K562 (cell line): ENCODE measurements around the gene PRDM11. TPM values are rescaled to one million over a fixed set of nuclear protein-coding genes. Genes with fewer than 3 reads are reported as not detected.

Experiments used
- ATAC-seq: fragments of 200-7000 bp; cut with Tn5 transposase; 3 replicates; pipeline ENCODE4 v1.9.1; 2020; ENCODE audit warnings: moderate library complexity
- BruUV-seq: library from RNA; stranded (reverse); fragments of 400-500 nt; replicated peaks from 2 replicates; lab custom pipeline; 2021; lab: Mats Ljungman, UMichigan
- CTCF ChIA-PET: fragments of 300-600 bp; formaldehyde crosslinking; extraction: SDS; loops from one replicate; lab custom pipeline; 2021; ENCODE audit warnings: low intra/inter-chr PET ratio; lab: Yijun Ruan, JAX
- POLR2A ChIA-PET: fragments of 300-600, 350-650 bp; sonication (Branson Sonifier 250); formaldehyde crosslinking; extraction: SDS; loops from one replicate; lab custom pipeline; 2021; ENCODE audit warnings: antibody characterized with exemption, inconsistent platforms; lab: Yijun Ruan, JAX
- DNase-seq, 4 experiments: peaks; one replicate each; pipeline versions ENCODE4 v3.0.0 to v3.0.0-alpha.2; 2011 to 2018; ENCODE audit warnings: low spot score in 3 of 4, mixed read lengths in 3 of 4; ENCODE audit errors: extremely low read depth in 1 of 4
- FAIRE-seq: peaks from 2 replicates; lab custom pipeline; 2011; peaks lifted over from hg19 to GRCh38; lab: Jason Lieb, UNC
- H2AFZ ChIP-seq: 2 replicates; pipeline ENCODE4 v1.6.0; 2011; ENCODE audit warnings: low read depth, low read length, control low read depth, inconsistent platforms
- H3K27ac ChIP-seq: fragments of 200-600 bp; 3 replicates; pipeline ENCODE4 v1.8.0; 2011; ENCODE audit warnings: low read depth, mild to moderate bottlenecking, control low read depth, inconsistent platforms, low read length, moderate library complexity, mixed read lengths; ENCODE audit errors: extremely low read depth
- H3K27me3 ChIP-seq, 2 experiments: fragments of 300-600 bp in 1 of 2; 2 replicates in 1 of 2; 3 replicates in 1 of 2; pipeline versions ENCODE4 v1.6.0 to v1.8.0; 2011; ENCODE audit warnings: inconsistent platforms in 2 of 2, low read length in 2 of 2, mild to moderate bottlenecking in 1 of 2, mixed read lengths in 1 of 2, moderate library complexity in 1 of 2; ENCODE audit not compliant: control insufficient read depth in 2 of 2, insufficient read depth in 2 of 2
- H3K36me3 ChIP-seq: fragments of 300-600 bp; 3 replicates; pipeline ENCODE4 v1.8.0; 2011; ENCODE audit warnings: mild to moderate bottlenecking, low read length, inconsistent platforms; ENCODE audit not compliant: control insufficient read depth, insufficient read depth
- H3K4me1 ChIP-seq, 2 experiments: fragments of 200-600 bp in 1 of 2; replicated peaks in 1 of 2; 2 replicates in 1 of 2; 3 replicates in 1 of 2; pipeline versions ENCODE4 v1.5.1 to v1.8.0; 2011; ENCODE audit warnings: inconsistent platforms in 2 of 2, low read length in 2 of 2, mild to moderate bottlenecking in 1 of 2, mixed read lengths in 1 of 2, moderate library complexity in 1 of 2; ENCODE audit not compliant: control insufficient read depth in 2 of 2, insufficient read depth in 2 of 2
- H3K4me2 ChIP-seq: 2 replicates; pipeline ENCODE4 v1.6.1; 2011; ENCODE audit warnings: low read length, control low read depth, inconsistent platforms, mixed read lengths; ENCODE audit not compliant: insufficient read depth
- H3K4me3 ChIP-seq: fragments of 200-600 bp; sonication (generic), shearing (Covaris generic); 2 replicates; pipeline ENCODE4 v1.5.1; 2016; ENCODE audit warnings: control low read depth, inconsistent platforms
- H3K79me2 ChIP-seq: fragments of 200-600 bp; 3 replicates; pipeline ENCODE4 v1.8.0; 2011; ENCODE audit warnings: low read length, inconsistent platforms; ENCODE audit not compliant: control insufficient read depth, insufficient read depth
- H3K9ac ChIP-seq, 2 experiments: 2 replicates each; pipeline versions ENCODE4 v1.6.0 to v1.6.1; 2011; ENCODE audit warnings: low read depth in 2 of 2, low read length in 2 of 2, control low read depth in 1 of 2, inconsistent platforms in 1 of 2, mild to moderate bottlenecking in 1 of 2, mixed read lengths in 1 of 2; ENCODE audit not compliant: insufficient read depth in 1 of 2
- H3K9me1 ChIP-seq: one replicate; pipeline ENCODE4 v1.6.0; 2011; ENCODE audit warnings: inconsistent platforms, mild to moderate bottlenecking, low read length, moderate library complexity; ENCODE audit not compliant: control insufficient read depth, insufficient read depth
- H3K9me3 ChIP-seq: replicated peaks from 2 replicates; pipeline ENCODE4 v1.5.1; 2011; ENCODE audit warnings: low read depth, low read length, inconsistent platforms; ENCODE audit not compliant: control insufficient read depth, insufficient read depth
- H4K20me1 ChIP-seq: replicated peaks from 2 replicates; pipeline ENCODE4 v1.6.1; 2011; ENCODE audit warnings: low read length, inconsistent platforms, mixed read lengths; ENCODE audit not compliant: control insufficient read depth, insufficient read depth
- IRF2 ChIP-seq: sonication (generic); formaldehyde crosslinking; IDR thresholded peaks from 2 replicates; pipeline ENCODE4 v1.8.1; 2022; ENCODE audit warnings: mild to moderate bottlenecking, missing genetic modification reagents
- MAFG ChIP-seq: fragments of 450-650 bp; conservative IDR thresholded peaks from 2 replicates; pipeline ENCODE4 v1.6.1; 2016; ENCODE audit warnings: missing genetic modification characterization, missing compliant biosample characterization
- MCM2 ChIP-seq: fragments of 450-650 bp; IDR thresholded peaks from 2 replicates; pipeline ENCODE4 v1.6.1; 2017; ENCODE audit warnings: low read depth, mild to moderate bottlenecking
- MEF2A ChIP-seq: IDR thresholded peaks from 2 replicates; pipeline ENCODE4 v1.6.1; 2011; ENCODE audit warnings: low read depth, mild to moderate bottlenecking, low read length, moderate library complexity; ENCODE audit not compliant: control insufficient read depth
- MYNN ChIP-seq, 2 experiments: sonication (generic); formaldehyde crosslinking in 1 of 2; IDR thresholded peaks; 2 replicates each; pipeline versions ENCODE4 v1.5.0 to v1.6.1; 2016 to 2020; ENCODE audit warnings: antibody characterized with exemption in 1 of 2, missing genetic modification reagents in 1 of 2
- NFATC3 ChIP-seq: fragments of 450-650 bp; IDR thresholded peaks from 2 replicates; pipeline ENCODE4 v1.6.1; 2017; ENCODE audit warnings: mild to moderate bottlenecking
- NR2C2 ChIP-seq, 2 experiments: fragments of 200-800 bp in 1 of 2; sonication (Bioruptor generic) in 1 of 2; sonication (generic) in 1 of 2; formaldehyde crosslinking in 1 of 2; IDR thresholded peaks; 2 replicates each; pipeline versions ENCODE4 v1.6.1 to v1.8.0; 2016 to 2022; ENCODE audit warnings: mild to moderate bottlenecking in 1 of 2, missing compliant biosample characterization in 1 of 2, missing genetic modification characterization in 1 of 2, missing genetic modification reagents in 1 of 2
- PCBP1 ChIP-seq: fragments of 200-400 bp; formaldehyde crosslinking; IDR thresholded peaks from 2 replicates; pipeline ENCODE4 v1.6.1; 2018; ENCODE audit warnings: mild to moderate bottlenecking, low read depth, low read length; ENCODE audit not compliant: poor library complexity, severe bottlenecking
- POLR3A ChIP-seq: IDR thresholded peaks from 2 replicates; pipeline ENCODE4 v1.6.1; 2011; ENCODE audit warnings: borderline replicate concordance, mild to moderate bottlenecking, moderate library complexity; ENCODE audit not compliant: insufficient read length, insufficient read depth; ENCODE audit errors: extremely low read depth
- PTRF ChIP-seq: fragments of 450-650 bp; IDR thresholded peaks from 2 replicates; pipeline ENCODE4 v1.6.1; 2016; ENCODE audit warnings: mild to moderate bottlenecking, missing genetic modification characterization, missing compliant biosample characterization
- RFX1 ChIP-seq: fragments of 450-650 bp; IDR thresholded peaks from 2 replicates; pipeline ENCODE4 v1.6.1; 2016; ENCODE audit warnings: mild to moderate bottlenecking, moderate library complexity
- U2AF2 ChIP-seq: fragments of 200-400 bp; formaldehyde crosslinking; optimal IDR thresholded peaks from 2 replicates; pipeline ENCODE3; 2017; ENCODE audit warnings: low read depth, mild to moderate bottlenecking, low read length
- ZNF143 ChIP-seq: sonication (generic); formaldehyde crosslinking; IDR thresholded peaks from 2 replicates; pipeline ENCODE4 v1.9.0; 2022; ENCODE audit warnings: mild to moderate bottlenecking, missing genetic modification reagents
- ZNF551 ChIP-seq: fragments of 250-450 bp; sonication (Bioruptor Pico); IDR thresholded peaks from 2 replicates; pipeline ENCODE4 v1.5.0; 2021; ENCODE audit warnings: mild to moderate bottlenecking, moderate library complexity
- ZNF586 ChIP-seq: fragments of 450-650 bp; formaldehyde crosslinking; conservative IDR thresholded peaks from 2 replicates; pipeline ENCODE4 v1.4.0; 2020; ENCODE audit warnings: mild to moderate bottlenecking, moderate library complexity
- WGBS: fragments of 100-300 bp; shearing (Covaris generic); methylation state at CpG from one replicate; pipeline ENCODE4 v1.1.6; 2016; ENCODE audit warnings: low coverage, mixed read lengths; ENCODE audit not compliant: insufficient coverage; ENCODE audit errors: missing lambda C conversion rate; 5-methylcytosine and 5-hydroxymethylcytosine counted together
- in situ Hi-C: fragments of 300-500 bp; cut with MboI; formaldehyde crosslinking; loops from 4 replicates; pipeline ENCODE4 v1.15.0; 2018; ENCODE audit warnings: inconsistent platforms, mixed read lengths
- intact Hi-C: fragments of 100-400 bp; cut with micrococcal nuclease; formaldehyde crosslinking; loops from 2 replicates; pipeline ENCODE4 v1.14.2; 2022
- polyA plus RNA-seq, 8 experiments: library from polyadenylated mRNA; depleted of rRNA in 4 of 8; stranded (reverse) in 5 of 8; unstranded in 3 of 8; fragments of >200 nt; fragmentation: Nextera tagmentation in 2 of 8; fragmentation: Illumina TruSeq in 1 of 8; extraction: Ambion mirVana in 2 of 8; extraction: Trizol in 1 of 8; gene quantifications; 2 replicates each; pipeline versions ENCODE4 v1.2.1 to v1.2.3, GENCODE V29; 2011 to 2014; ENCODE audit warnings: inconsistent platforms in 1 of 8, missing spikeins in 1 of 8
- total RNA-seq, 7 experiments: library from RNA; depleted of rRNA in 6 of 7; stranded (reverse); fragments of >200 nt in 6 of 7; fragmentation: Illumina TruSeq in 2 of 7; extraction: Trizol in 2 of 7; gene quantifications; 2 replicates each; pipeline versions ENCODE4 v1.2.1 to v1.2.3, GENCODE V29; 2011 to 2021; ENCODE audit warnings: low replicate concordance in 1 of 7
- TF ChIP-seq, protein P1 (sequence below): fragments of 250-450 bp; sonication (Bioruptor Pico); IDR thresholded peaks from 2 replicates; pipeline ENCODE4 v1.4.0; 2020; ENCODE audit warnings: borderline replicate concordance
- TF ChIP-seq, protein P2 (sequence below): IDR thresholded peaks from 2 replicates; pipeline ENCODE4 v1.6.1; 2011; ENCODE audit warnings: borderline replicate concordance, low read depth, mild to moderate bottlenecking, moderate library complexity, low read length; ENCODE audit not compliant: insufficient read depth, poor library complexity, severe bottlenecking
- TF ChIP-seq, protein P3 (sequence below): fragments of 450-650 bp; IDR thresholded peaks from 2 replicates; pipeline ENCODE4 v1.6.1; 2014; ENCODE audit warnings: low read depth, mild to moderate bottlenecking, moderate library complexity, borderline replicate concordance

Gene PRDM11
- total and polyA plus RNA-seq, 9 of the 15 experiments (the other 6 are each of a cell fraction or from before 2014, with no cell fraction given): 0.01 to 1.1 (median 0.29) TPM

DNA sequence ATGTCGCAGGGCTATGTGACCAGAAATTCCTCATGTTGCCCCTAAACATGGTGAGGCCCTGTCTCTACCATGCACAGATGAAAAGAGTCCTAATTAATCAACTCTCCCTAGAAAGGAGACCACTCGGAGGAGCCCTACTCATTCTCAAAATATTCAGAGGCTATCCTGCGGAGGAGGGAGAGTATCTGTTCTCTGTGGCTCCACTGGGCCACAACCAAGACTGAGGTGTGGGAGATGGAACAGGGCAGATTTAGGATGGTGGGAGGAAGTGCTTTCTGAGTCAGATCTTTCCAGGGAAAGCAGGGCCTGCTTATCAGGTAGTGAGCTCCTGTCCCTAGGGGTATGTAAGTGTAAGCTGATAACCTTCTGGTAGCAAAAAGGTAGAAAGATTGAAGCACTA, 37.0 kb upstream of the PRDM11 start:
- in situ Hi-C loops (loop anchor here (5.0 to 25.0 kb wide), 3 partner anchors 178 to 218 kb away; partner anchors contain the start of gene SYT13), intact Hi-C loops (no loop called here)
- Histone ChIP-seq H3K27me3 (peaks cover 0 to 6% of the 10 kb centered on the region in 2 experiments; a peak in 1 of 5 replicates), H3K9ac (no peak overlapping the region), H3K27ac (no peak overlapping the region), H4K20me1 (peaks cover 19% of the 10 kb centered on the region; the same call in 1 of the 2 replicates), H3K4me1 (no peaks in the 10 kb centered on the region; a peak in 1 of 5 replicates), H3K9me3 (no peaks in the 10 kb centered on the region), H3K79me2 (no peaks in the 10 kb centered on the region), H3K36me3 (no peaks in the 10 kb centered on the region), H2AFZ (no peak overlapping the region), H3K9me1 (no peaks in the 10 kb centered on the region), H3K4me3 (no peak overlapping the region), H3K4me2 (no peak overlapping the region)
- no peak for TF ChIP-seq NR2C2 (CRISPR knock-in tag; IDR thresholded peaks at IDR 0.05)
- no peak for TF ChIP-seq NR2C2 (tag; IDR thresholded peaks at IDR 0.05)
- TF ChIP-seq MAFG (tag): no peak
- TF ChIP-seq MEF2A: no peak
- no peak for TF ChIP-seq POLR3A
- TF ChIP-seq U2AF2: no peak
- no peak for TF ChIP-seq MCM2
- TF ChIP-seq ZNF586 (CRISPR knock-in tag): no peak
- TF ChIP-seq, protein P1, sequence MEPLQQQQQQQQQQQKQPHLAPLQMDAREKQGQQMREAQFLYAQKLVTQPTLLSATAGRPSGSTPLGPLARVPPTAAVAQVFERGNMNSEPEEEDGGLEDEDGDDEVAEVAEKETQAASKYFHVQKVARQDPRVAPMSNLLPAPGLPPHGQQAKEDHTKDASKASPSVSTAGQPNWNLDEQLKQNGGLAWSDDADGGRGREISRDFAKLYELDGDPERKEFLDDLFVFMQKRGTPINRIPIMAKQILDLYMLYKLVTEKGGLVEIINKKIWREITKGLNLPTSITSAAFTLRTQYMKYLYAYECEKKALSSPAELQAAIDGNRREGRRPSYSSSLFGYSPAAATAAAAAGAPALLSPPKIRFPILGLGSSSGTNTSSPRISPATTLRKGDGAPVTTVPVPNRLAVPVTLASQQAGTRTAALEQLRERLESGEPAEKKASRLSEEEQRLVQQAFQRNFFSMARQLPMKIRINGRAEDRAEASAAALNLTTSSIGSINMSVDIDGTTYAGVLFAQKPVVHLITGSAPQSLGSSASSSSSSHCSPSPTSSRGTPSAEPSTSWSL: no peak
- TF ChIP-seq ZNF143 (CRISPR knock-in tag): no peak
- TF ChIP-seq, protein P2, sequence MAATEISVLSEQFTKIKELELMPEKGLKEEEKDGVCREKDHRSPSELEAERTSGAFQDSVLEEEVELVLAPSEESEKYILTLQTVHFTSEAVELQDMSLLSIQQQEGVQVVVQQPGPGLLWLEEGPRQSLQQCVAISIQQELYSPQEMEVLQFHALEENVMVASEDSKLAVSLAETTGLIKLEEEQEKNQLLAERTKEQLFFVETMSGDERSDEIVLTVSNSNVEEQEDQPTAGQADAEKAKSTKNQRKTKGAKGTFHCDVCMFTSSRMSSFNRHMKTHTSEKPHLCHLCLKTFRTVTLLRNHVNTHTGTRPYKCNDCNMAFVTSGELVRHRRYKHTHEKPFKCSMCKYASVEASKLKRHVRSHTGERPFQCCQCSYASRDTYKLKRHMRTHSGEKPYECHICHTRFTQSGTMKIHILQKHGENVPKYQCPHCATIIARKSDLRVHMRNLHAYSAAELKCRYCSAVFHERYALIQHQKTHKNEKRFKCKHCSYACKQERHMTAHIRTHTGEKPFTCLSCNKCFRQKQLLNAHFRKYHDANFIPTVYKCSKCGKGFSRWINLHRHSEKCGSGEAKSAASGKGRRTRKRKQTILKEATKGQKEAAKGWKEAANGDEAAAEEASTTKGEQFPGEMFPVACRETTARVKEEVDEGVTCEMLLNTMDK: no peak
- TF ChIP-seq, protein P3, sequence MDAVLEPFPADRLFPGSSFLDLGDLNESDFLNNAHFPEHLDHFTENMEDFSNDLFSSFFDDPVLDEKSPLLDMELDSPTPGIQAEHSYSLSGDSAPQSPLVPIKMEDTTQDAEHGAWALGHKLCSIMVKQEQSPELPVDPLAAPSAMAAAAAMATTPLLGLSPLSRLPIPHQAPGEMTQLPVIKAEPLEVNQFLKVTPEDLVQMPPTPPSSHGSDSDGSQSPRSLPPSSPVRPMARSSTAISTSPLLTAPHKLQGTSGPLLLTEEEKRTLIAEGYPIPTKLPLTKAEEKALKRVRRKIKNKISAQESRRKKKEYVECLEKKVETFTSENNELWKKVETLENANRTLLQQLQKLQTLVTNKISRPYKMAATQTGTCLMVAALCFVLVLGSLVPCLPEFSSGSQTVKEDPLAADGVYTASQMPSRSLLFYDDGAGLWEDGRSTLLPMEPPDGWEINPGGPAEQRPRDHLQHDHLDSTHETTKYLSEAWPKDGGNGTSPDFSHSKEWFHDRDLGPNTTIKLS: no peak
- no peak for TF ChIP-seq PTRF (tag)
- TF ChIP-seq NFATC3: no peak
- TF ChIP-seq ZNF551 (CRISPR knock-in tag): no peak
- no peak for TF ChIP-seq IRF2 (CRISPR knock-in tag)
- TF ChIP-seq PCBP1: no peak
- no peak for TF ChIP-seq RFX1
- TF ChIP-seq MYNN (IDR thresholded peaks at IDR 0.05): no peak
- no peak for TF ChIP-seq MYNN (CRISPR knock-in tag; IDR thresholded peaks at IDR 0.05)
- POLR2A ChIA-PET: no interaction called here
- CTCF ChIA-PET: interaction anchor here (0.9 to 2.5 kb wide), 3 partner anchors 177 to 222 kb away, joined by 4 to 20 read pairs (median 17); no protein-coding TSS in a partner anchor
- DNase-seq: no peak
- ATAC-seq: no peak
- FAIRE-seq: no peak
- WGBS: 3% methylated on average over 3 of the region's 3 CpGs
- no TSS peak for BruUV-seq
